HL-60 (cell line): ENCODE data around the gene TIMP1.
A peak's percentile ranks its signal among the peaks of the same experiment; 100 is the strongest.

Experiments used
- DNase-seq, 2 experiments: peaks; one replicate each; pipeline ENCODE4 v3.0.0-alpha.2; 2010 to 2020; ENCODE audit warnings: low read depth in 1 of 2, low spot score in 1 of 2
- H3K27ac ChIP-seq: fragments of 250-450 bp; sonication (Bioruptor Pico); replicated peaks from 2 replicates; pipeline ENCODE4 v1.5.1; 2020; ENCODE audit warnings: mild to moderate bottlenecking, moderate library complexity
- H3K27me3 ChIP-seq: fragments of 250-450 bp; sonication (Bioruptor Pico); 2 replicates; pipeline ENCODE4 v1.5.1; 2021; ENCODE audit warnings: mild to moderate bottlenecking, moderate library complexity; ENCODE audit not compliant: insufficient read depth, poor library complexity, severe bottlenecking
- H3K4me3 ChIP-seq: replicated peaks from 2 replicates; pipeline ENCODE4 v1.5.1; 2011; ENCODE audit warnings: mild to moderate bottlenecking, control low read depth, low read length; ENCODE audit not compliant: insufficient read depth
- CTCF ChIP-seq: IDR thresholded peaks from one replicate; pipeline ENCODE4 v1.5.1; 2011; ENCODE audit warnings: low read length, control low read depth, inconsistent platforms; ENCODE audit not compliant: insufficient read depth
- GABPA ChIP-seq: IDR thresholded peaks from 2 replicates; pipeline ENCODE4 v1.6.1; 2012; ENCODE audit warnings: low read depth
- POLR2AphosphoS5 ChIP-seq: IDR thresholded peaks from 2 replicates; pipeline ENCODE4 v1.6.1; 2012; ENCODE audit warnings: low read depth
- SPI1 ChIP-seq: IDR thresholded peaks from 2 replicates; pipeline ENCODE4 v1.6.1; 2012; ENCODE audit warnings: low read depth, mild to moderate bottlenecking, borderline replicate concordance
- TF ChIP-seq, protein P1 (sequence below): IDR thresholded peaks from 2 replicates; pipeline ENCODE4 v1.6.1; 2012; ENCODE audit warnings: low read depth; ENCODE audit not compliant: insufficient replicate concordance

The TIMP1 gene

DNA sequence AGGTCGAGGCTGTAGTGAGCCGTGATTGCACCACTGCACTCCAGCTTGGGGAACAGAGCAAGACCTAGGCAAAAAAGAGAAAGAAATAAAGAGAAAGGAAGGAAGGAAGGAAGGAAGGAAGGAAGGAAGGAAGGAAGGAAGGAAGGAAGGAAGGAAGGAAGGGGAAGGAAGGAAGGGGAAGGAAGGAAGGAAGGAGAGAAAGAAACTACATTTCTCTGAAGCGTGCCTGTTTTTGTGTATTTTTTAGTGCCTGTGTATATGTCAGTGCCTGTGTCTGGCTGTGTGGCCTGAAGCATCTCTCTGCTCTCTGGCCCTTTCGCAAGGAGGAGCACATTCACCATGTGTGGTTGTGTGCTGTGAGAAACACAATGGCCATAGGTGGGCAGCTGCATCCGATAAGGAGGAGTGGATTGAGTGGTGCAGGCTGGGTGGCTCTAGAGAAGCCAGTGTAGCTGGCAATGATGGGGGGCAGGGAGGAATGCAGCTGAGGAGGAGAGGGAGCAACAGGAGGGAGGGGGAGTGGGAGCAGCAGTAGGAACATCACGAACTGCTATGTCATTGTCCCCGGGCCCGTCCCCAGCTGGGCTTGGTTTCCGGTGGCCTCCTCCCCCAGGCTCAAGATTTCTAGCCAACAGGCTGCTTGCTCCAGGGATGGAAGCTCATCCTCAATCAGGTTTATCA lies 26.0 kb downstream of the TIMP1 start:
- DNase-seq = peak in 1 of 2 experiments; percentile 33
- TF ChIP-seq SPI1 (no peak), POLR2AphosphoS5 (0 out of 2 replicates have a peak, but pooled peaks have one; percentile 26)
- no peak overlapping the region for H3K27ac ChIP-seq
- H3K27me3 ChIP-seq = no peaks in the 10 kb centered on the region
- no peak overlapping the region for H3K4me3 ChIP-seq

DNA sequence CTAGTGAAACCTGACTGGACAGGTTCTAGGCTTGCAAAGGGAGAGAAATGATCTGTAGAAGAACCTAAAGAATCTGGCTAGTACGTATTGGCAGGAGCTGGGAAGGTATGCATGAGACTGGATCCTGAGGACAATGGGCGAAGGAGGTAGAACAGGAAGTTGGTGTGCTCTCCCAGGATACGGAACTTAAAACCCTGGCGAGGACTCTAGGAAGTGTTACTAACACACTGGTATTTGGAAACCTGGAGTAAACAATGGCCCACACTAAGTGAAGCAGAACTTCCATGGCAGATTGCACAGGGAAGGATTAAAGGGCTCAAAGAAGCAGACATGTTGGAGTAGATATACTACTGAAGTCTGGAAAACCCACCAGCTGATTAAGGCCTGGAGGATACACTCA lies 28.3 kb downstream of the TIMP1 start:
- H3K27ac ChIP-seq = no peak overlapping the region
- TF ChIP-seq GABPA (no peak), POLR2AphosphoS5 (no peak), CTCF (no peak)
- TF ChIP-seq, protein P1, sequence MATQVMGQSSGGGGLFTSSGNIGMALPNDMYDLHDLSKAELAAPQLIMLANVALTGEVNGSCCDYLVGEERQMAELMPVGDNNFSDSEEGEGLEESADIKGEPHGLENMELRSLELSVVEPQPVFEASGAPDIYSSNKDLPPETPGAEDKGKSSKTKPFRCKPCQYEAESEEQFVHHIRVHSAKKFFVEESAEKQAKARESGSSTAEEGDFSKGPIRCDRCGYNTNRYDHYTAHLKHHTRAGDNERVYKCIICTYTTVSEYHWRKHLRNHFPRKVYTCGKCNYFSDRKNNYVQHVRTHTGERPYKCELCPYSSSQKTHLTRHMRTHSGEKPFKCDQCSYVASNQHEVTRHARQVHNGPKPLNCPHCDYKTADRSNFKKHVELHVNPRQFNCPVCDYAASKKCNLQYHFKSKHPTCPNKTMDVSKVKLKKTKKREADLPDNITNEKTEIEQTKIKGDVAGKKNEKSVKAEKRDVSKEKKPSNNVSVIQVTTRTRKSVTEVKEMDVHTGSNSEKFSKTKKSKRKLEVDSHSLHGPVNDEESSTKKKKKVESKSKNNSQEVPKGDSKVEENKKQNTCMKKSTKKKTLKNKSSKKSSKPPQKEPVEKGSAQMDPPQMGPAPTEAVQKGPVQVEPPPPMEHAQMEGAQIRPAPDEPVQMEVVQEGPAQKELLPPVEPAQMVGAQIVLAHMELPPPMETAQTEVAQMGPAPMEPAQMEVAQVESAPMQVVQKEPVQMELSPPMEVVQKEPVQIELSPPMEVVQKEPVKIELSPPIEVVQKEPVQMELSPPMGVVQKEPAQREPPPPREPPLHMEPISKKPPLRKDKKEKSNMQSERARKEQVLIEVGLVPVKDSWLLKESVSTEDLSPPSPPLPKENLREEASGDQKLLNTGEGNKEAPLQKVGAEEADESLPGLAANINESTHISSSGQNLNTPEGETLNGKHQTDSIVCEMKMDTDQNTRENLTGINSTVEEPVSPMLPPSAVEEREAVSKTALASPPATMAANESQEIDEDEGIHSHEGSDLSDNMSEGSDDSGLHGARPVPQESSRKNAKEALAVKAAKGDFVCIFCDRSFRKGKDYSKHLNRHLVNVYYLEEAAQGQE = no peak

DNA sequence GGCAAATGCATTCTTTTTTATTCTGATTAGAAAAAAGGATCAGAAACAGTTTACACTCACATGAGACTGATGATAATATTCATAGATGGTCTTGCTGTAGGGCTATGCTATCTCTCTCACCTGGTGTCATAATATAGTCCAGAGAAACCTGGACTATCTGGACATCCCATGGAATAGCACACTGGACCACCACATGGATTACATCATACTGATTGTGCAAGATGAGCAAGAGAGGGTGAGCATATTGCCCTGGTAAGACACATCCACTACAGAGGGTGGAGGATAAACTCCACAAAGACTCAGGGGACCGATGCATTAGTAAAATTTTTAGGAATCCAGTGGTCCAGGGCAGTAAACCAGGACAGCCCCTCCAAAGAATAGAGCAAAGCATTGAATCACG lies 29.3 kb downstream of the TIMP1 start:
- DNase-seq = no peak
- no peak for TF ChIP-seq GABPA
- no peak for TF ChIP-seq POLR2AphosphoS5
- no peak for TF ChIP-seq CTCF
- TF ChIP-seq, protein P1 = no peak
- no peak for TF ChIP-seq SPI1
- Histone ChIP-seq H3K27ac (no peak overlapping the region), H3K4me3 (no peak overlapping the region), H3K27me3 (no peaks in the 10 kb centered on the region)

More for the DNA sequence above, 28.3 kb downstream of the TIMP1 start:
- no peak overlapping the region for H3K4me3 ChIP-seq
- H3K27me3 ChIP-seq = no peaks in the 10 kb centered on the region
- no peak for DNase-seq

- DNase-seq = no peak
- TF ChIP-seq SPI1 (no peak), CTCF (no peak), POLR2AphosphoS5 (no peak), GABPA (no peak)
- TF ChIP-seq, protein P1 = no peak
- Histone ChIP-seq H3K4me3 (no peak overlapping the region), H3K27ac (no peak overlapping the region), H3K27me3 (no peaks in the 10 kb centered on the region)
These were observed 29.7 kb downstream of the TIMP1 start for GRCh38 chrX:47611926-47612325.
